A673 (cell line): ENCODE data around the gene RAB44. TPM values are rescaled to one million over a fixed set of nuclear protein-coding genes. Genes with fewer than 3 reads are reported as not detected.

ENCODE experiments used
- BruUV-seq: library from RNA; stranded (reverse); fragments of 400-500 nt; replicated peaks from 2 replicates; lab custom pipeline; 2021; lab: Mats Ljungman, UMichigan
- CTCF ChIA-PET: fragments of 300-600 bp; sonication (Branson Sonifier 250); formaldehyde crosslinking; loops from one replicate; lab custom pipeline; 2022; ENCODE audit warnings: antibody characterized with exemption; lab: Charles Lee
- POLR2A ChIA-PET: fragments of 300-600 bp; sonication (Branson Sonifier 250); formaldehyde crosslinking; loops from one replicate; lab custom pipeline; 2022; ENCODE audit warnings: antibody characterized with exemption; ENCODE audit not compliant: low non-redundant PET; lab: Charles Lee
- DNase-seq: peaks from one replicate; pipeline ENCODE4 v3.0.0-alpha.2; 2015; ENCODE audit warnings: low spot score
- H3K27ac ChIP-seq: fragments of 200-600 bp; sonication (generic); 2 replicates; pipeline ENCODE4 v1.5.1; 2016; ENCODE audit warnings: mixed run types, low read depth, mild to moderate bottlenecking, mixed read lengths, antibody characterized with exemption, low read length; ENCODE audit not compliant: poor library complexity, severe bottlenecking
- H3K27me3 ChIP-seq: fragments of 200-600 bp; sonication (generic); replicated peaks from 2 replicates; pipeline ENCODE4 v1.6.1; 2017; ENCODE audit warnings: mixed run types, low read depth, mild to moderate bottlenecking, mixed read lengths, antibody characterized with exemption, low read length; ENCODE audit not compliant: insufficient read depth, poor library complexity
- H3K36me3 ChIP-seq: fragments of 200-600 bp; sonication (generic); 2 replicates; pipeline ENCODE4 v1.6.1; 2016; ENCODE audit warnings: mixed run types, mild to moderate bottlenecking, mixed read lengths, antibody characterized with exemption, low read length; ENCODE audit not compliant: insufficient read depth, poor library complexity, severe bottlenecking
- H3K4me1 ChIP-seq: fragments of 200-600 bp; sonication (generic); 2 replicates; pipeline ENCODE4 v1.6.1; 2017; ENCODE audit warnings: mixed run types, mild to moderate bottlenecking, mixed read lengths, antibody characterized with exemption, low read length; ENCODE audit not compliant: insufficient read depth, poor library complexity, severe bottlenecking
- H3K4me3 ChIP-seq: fragments of 200-600 bp; sonication (generic); 2 replicates; pipeline ENCODE4 v1.5.1; 2016; ENCODE audit warnings: low read depth, mixed run types, mild to moderate bottlenecking, mixed read lengths, low read length; ENCODE audit not compliant: poor library complexity, severe bottlenecking
- H3K9me3 ChIP-seq: fragments of 200-600 bp; sonication (generic); 2 replicates; pipeline ENCODE4 v1.6.1; 2016; ENCODE audit warnings: mixed run types, low read depth, mild to moderate bottlenecking, mixed read lengths, antibody characterized with exemption, low read length; ENCODE audit not compliant: poor library complexity, severe bottlenecking
- CTCF ChIP-seq: fragments of 300-800, 200-600 bp; sonication (generic); conservative IDR thresholded peaks from 2 replicates; pipeline ENCODE4 v1.5.1; 2017; ENCODE audit warnings: low read depth, mild to moderate bottlenecking, antibody characterized with exemption, low read length, moderate library complexity, mixed read lengths
- EZH2 ChIP-seq: fragments of 200-600 bp; sonication (generic); IDR thresholded peaks from 2 replicates; pipeline ENCODE4 v1.6.1; 2017; ENCODE audit warnings: borderline replicate concordance, low read depth, mild to moderate bottlenecking, mixed read lengths, antibody characterized with exemption, low read length; ENCODE audit not compliant: poor library complexity, severe bottlenecking
- intact Hi-C: fragments of 100-400 bp; cut with micrococcal nuclease; formaldehyde crosslinking; loops from one replicate; pipeline ENCODE4 v1.10.0; 2022; ENCODE audit not compliant: unreplicated experiment
- total RNA-seq: library from RNA; stranded (reverse); gene quantifications from 2 replicates; pipeline ENCODE4 v1.2.3, GENCODE V29; 2021

RAB44 gene
- total RNA-seq, 1 experiment from 2014 or later: not detected

- no peaks in the 10 kb centered on the region for H3K36me3 ChIP-seq
- intact Hi-C loops: no loop called here
- no peak for DNase-seq
- CTCF ChIA-PET: interaction anchor here (0.6 kb wide), 1 partner anchor 595 kb away, joined by 3 read pairs; no protein-coding TSS in a partner anchor
- POLR2A ChIA-PET: interaction anchor here (0.6 kb wide), 1 partner anchor 73 kb away, joined by 3 read pairs; no protein-coding TSS in a partner anchor
- TF ChIP-seq CTCF: no peak
- TF ChIP-seq EZH2: no peak
- no peaks in the 10 kb centered on the region for H3K27me3 ChIP-seq
- no peaks in the 10 kb centered on the region for H3K9me3 ChIP-seq
- H3K27ac ChIP-seq: no peak overlapping the region
- H3K4me1 ChIP-seq: peaks cover 16% of the 10 kb centered on the region
- BruUV-seq: no TSS peak
- H3K4me3 ChIP-seq: no peak overlapping the region
These were observed 25.8 kb upstream of the RAB44 start for GRCh38 chr6:36671687-36672375.

- ChIA-PET CTCF (no interaction called here), POLR2A (no interaction called here)
- no peaks in the 10 kb centered on the region for H3K36me3 ChIP-seq
- TF ChIP-seq CTCF (no peak), EZH2 (no peak)
- H3K4me3 ChIP-seq: no peak overlapping the region
- no peak for DNase-seq
- peaks cover 13% of the 10 kb centered on the region for H3K4me1 ChIP-seq
- H3K27ac ChIP-seq: no peak overlapping the region
- intact Hi-C loops: no loop called here
- no peaks in the 10 kb centered on the region for H3K9me3 ChIP-seq
- H3K27me3 ChIP-seq: no peaks in the 10 kb centered on the region
- no TSS peak for BruUV-seq
These were observed 23.7 kb upstream of the RAB44 start for GRCh38 chr6:36673882-36674281.

GRCh38 chr6:36674942-36675341 is 22.7 kb upstream of the RAB44 start:
- CTCF ChIA-PET: no interaction called here
- Histone ChIP-seq H3K9me3 (no peaks in the 10 kb centered on the region), H3K36me3 (no peaks in the 10 kb centered on the region), H3K4me3 (no peak overlapping the region), H3K4me1 (peaks cover 13% of the 10 kb centered on the region), H3K27ac (no peak overlapping the region), H3K27me3 (no peaks in the 10 kb centered on the region)
- TF ChIP-seq CTCF: no peak
- TF ChIP-seq EZH2: no peak
- POLR2A ChIA-PET: no interaction called here
- DNase-seq: no peak
- BruUV-seq: no TSS peak
- intact Hi-C loops: no loop called here
